A549 treated with DMSO at 1 μM for 4 hours (cell line): ENCODE data around the gene JMJD8. TPM values are rescaled to one million over a fixed set of nuclear protein-coding genes. Genes with fewer than 3 reads are reported as not detected.

Source experiments
- total RNA-seq: library from RNA; stranded (reverse); fragments of 200-300 nt; extraction: Qiagen RNA extraction; gene quantifications from 5 replicates; pipeline ENCODE4 v1.2.3, GENCODE V29; 2022; ENCODE audit warnings: low read depth

The JMJD8 gene
- total RNA-seq, 1 experiment from 2014 or later, result 75.0 TPM

Other genes starting within 250 kb of the JMJD8 start
- gene CAPN15, start 156.6 kb downstream of the JMJD8 start, total RNA-seq, result 53.0 to 84.9 TPM (median 71.0 TPM) in 5 replicates
- gene PRR35, start 123.9 kb downstream of the JMJD8 start, total RNA-seq, result 0.05 to 0.17 TPM (median 0.09 TPM) in 5 replicates
- 0.15 to 0.30 TPM (median 0.21 TPM) in 5 replicates for gene NHLRC4, start 117.3 kb downstream of the JMJD8 start, total RNA-seq
- gene PIGQ, start 114.4 kb downstream of the JMJD8 start, total RNA-seq, result 30.3 to 41.5 TPM (median 38.5 TPM) in 5 replicates
- 12.6 to 20.4 TPM (median 17.2 TPM) in 5 replicates for gene RAB40C, start 94.3 kb downstream of the JMJD8 start, total RNA-seq
- gene WFIKKN1, start 53.3 kb downstream of the JMJD8 start, total RNA-seq, result 0.13 to 0.23 TPM (median 0.16 TPM) in 5 replicates
- gene METTL26, start 48.0 kb downstream of the JMJD8 start, total RNA-seq, result 85.8 to 135 TPM (median 124 TPM) in 5 replicates
- gene MCRIP2, start 42.5 kb downstream of the JMJD8 start, total RNA-seq, result 25.3 to 44.8 TPM (median 38.3 TPM) in 5 replicates
- gene WDR90, start 35.0 kb downstream of the JMJD8 start, total RNA-seq, result 17.8 to 36.9 TPM (median 28.9 TPM) in 5 replicates
- gene RHOT2, start 16.2 kb downstream of the JMJD8 start, total RNA-seq, result 64.2 to 95.4 TPM (median 87.5 TPM) in 5 replicates
- gene RHBDL1, start 8.7 kb downstream of the JMJD8 start, total RNA-seq, result 0.75 to 1.6 TPM (median 1.4 TPM) in 5 replicates
- gene STUB1, start 3.9 kb downstream of the JMJD8 start, total RNA-seq, result 91.8 to 121 TPM (median 114 TPM) in 5 replicates
- 4.7 to 6.4 TPM (median 6.0 TPM) in 5 replicates for gene WDR24, start 6.1 kb upstream of the JMJD8 start, total RNA-seq
- 1.5 to 2.9 TPM (median 2.5 TPM) in 5 replicates for gene FBXL16, start 21.5 kb upstream of the JMJD8 start, total RNA-seq
- gene METRN, start 30.8 kb upstream of the JMJD8 start, total RNA-seq, result 79.7 to 194 TPM (median 166 TPM) in 5 replicates
- gene ANTKMT, start 36.8 kb upstream of the JMJD8 start, total RNA-seq, result 26.6 to 61.4 TPM (median 50.6 TPM) in 5 replicates
- 3.6 to 6.4 TPM (median 5.5 TPM) in 5 replicates for gene CCDC78, start 42.1 kb upstream of the JMJD8 start, total RNA-seq
- 15.6 to 20.5 TPM (median 17.4 TPM) in 5 replicates for gene HAGHL, start 42.8 kb upstream of the JMJD8 start, total RNA-seq
- 18.9 to 25.8 TPM (median 23.7 TPM) in 5 replicates for gene CIAO3, start 56.7 kb upstream of the JMJD8 start, total RNA-seq
- gene MSLN, start 76.4 kb upstream of the JMJD8 start, total RNA-seq, result 2.1 to 2.5 TPM (median 2.2 TPM) in 5 replicates
- 34.1 to 56.4 TPM (median 47.4 TPM) in 5 replicates for gene RPUSD1, start 104.0 kb upstream of the JMJD8 start, total RNA-seq
- 13.3 to 26.7 TPM (median 24.8 TPM) in 5 replicates for gene CHTF18, start 104.3 kb upstream of the JMJD8 start, total RNA-seq
- gene GNG13, start 116.4 kb upstream of the JMJD8 start, total RNA-seq, result not detected in 5 replicates